Hepatocyte (in vitro differentiated cells): ENCODE measurements around the gene ARMC2. TPM values are rescaled to one million over a fixed set of nuclear protein-coding genes. Genes with fewer than 3 reads are reported as not detected.

Source experiments
- DNase-seq: peaks from one replicate; pipeline ENCODE4 v3.0.0-alpha.2; 2016; ENCODE audit warnings: low spot score
- H2AFZ ChIP-seq: fragments of 200-600 bp; sonication (generic); 2 replicates; pipeline ENCODE4 v1.6.0; 2016; ENCODE audit warnings: antibody characterized with exemption, mild to moderate bottlenecking
- H3K27ac ChIP-seq: fragments of 200-600 bp; sonication (generic); 2 replicates; pipeline ENCODE4 v1.5.1; 2016; ENCODE audit warnings: mild to moderate bottlenecking
- H3K27me3 ChIP-seq: fragments of 200-600 bp; sonication (generic); 2 replicates; pipeline ENCODE4 v1.6.1; 2016
- H3K36me3 ChIP-seq: fragments of 200-600 bp; sonication (generic); replicated peaks from 2 replicates; pipeline ENCODE4 v1.5.1; 2016; ENCODE audit warnings: low read depth; ENCODE audit not compliant: insufficient read depth
- H3K4me1 ChIP-seq: fragments of 200-600 bp; sonication (generic); 2 replicates; pipeline ENCODE4 v1.5.1; 2016; ENCODE audit warnings: mild to moderate bottlenecking, moderate library complexity; ENCODE audit not compliant: insufficient read depth
- H3K4me2 ChIP-seq: fragments of 200-600 bp; sonication (generic); 2 replicates; pipeline ENCODE4 v1.6.0; 2016
- H3K4me3 ChIP-seq: fragments of 200-600 bp; sonication (generic); 2 replicates; pipeline ENCODE4 v1.5.1; 2016; ENCODE audit warnings: mild to moderate bottlenecking
- H3K79me2 ChIP-seq: fragments of 200-600 bp; sonication (generic); 2 replicates; pipeline ENCODE4 v1.6.0; 2017; ENCODE audit warnings: mild to moderate bottlenecking
- H3K9me2 ChIP-seq: fragments of 200-600 bp; sonication (generic); replicated peaks from 2 replicates; pipeline ENCODE4 v1.6.0; 2017; ENCODE audit warnings: mild to moderate bottlenecking; ENCODE audit not compliant: insufficient read depth
- H3K9me3 ChIP-seq: fragments of 200-600 bp; sonication (generic); 2 replicates; pipeline ENCODE4 v1.5.1; 2016; ENCODE audit warnings: low read depth, mild to moderate bottlenecking
- H4K20me1 ChIP-seq: fragments of 200-600 bp; sonication (generic); 2 replicates; pipeline ENCODE4 v1.6.0; 2016; ENCODE audit warnings: mild to moderate bottlenecking; ENCODE audit not compliant: insufficient read depth, poor library complexity, severe bottlenecking
- CTCF ChIP-seq: fragments of 200-600 bp; sonication (generic); IDR thresholded peaks from 2 replicates; pipeline ENCODE4 v1.5.1; 2016; ENCODE audit warnings: antibody characterized with exemption, mild to moderate bottlenecking; ENCODE audit not compliant: poor library complexity
- EZH2 ChIP-seq: fragments of 200-600 bp; sonication (generic); IDR thresholded peaks from 2 replicates; pipeline ENCODE4 v1.6.1; 2016; ENCODE audit warnings: antibody characterized with exemption, mild to moderate bottlenecking, borderline replicate concordance
- EZH2phosphoT487 ChIP-seq: fragments of 200-600 bp; sonication (generic); IDR thresholded peaks from one replicate; pipeline ENCODE4 v1.6.1; 2018; ENCODE audit warnings: antibody characterized with exemption, mild to moderate bottlenecking, low read depth, moderate library complexity; ENCODE audit not compliant: unreplicated experiment, severe bottlenecking
- WGBS: methylation state at CpG from one replicate; pipeline ENCODE4 v1.1.6; 2016; ENCODE audit warnings: low lambda C conversion rate; ENCODE audit errors: missing lambda C conversion rate; 5-methylcytosine and 5-hydroxymethylcytosine counted together
- polyA plus RNA-seq: library from polyadenylated mRNA; unstranded; fragments of >200 nt; fragmentation: Nextera tagmentation; extraction: Ambion mirVana; gene quantifications from 2 replicates; pipeline ENCODE4 v1.2.1, GENCODE V29; 2016
- total RNA-seq: library from RNA; depleted of rRNA; stranded (reverse); fragments of >200 nt; gene quantifications from 2 replicates; pipeline ENCODE4 v1.2.3, GENCODE V29; 2014

The ARMC2 gene
- total and polyA plus RNA-seq, 2 experiments from 2014 or later: 2.8 to 4.8 TPM

- Histone ChIP-seq H3K27ac (no peak overlapping the region), H4K20me1 (no peaks in the 10 kb centered on the region), H3K4me3 (no peak overlapping the region), H2AFZ (no peak overlapping the region), H3K79me2 (no peaks in the 10 kb centered on the region), H3K27me3 (no peaks in the 10 kb centered on the region), H3K4me1 (peaks cover 40% of the 10 kb centered on the region), H3K9me3 (no peaks in the 10 kb centered on the region), H3K4me2 (no peak overlapping the region), H3K36me3 (no peaks in the 10 kb centered on the region), H3K9me2 (no peaks in the 10 kb centered on the region)
- WGBS: 79% methylated on average over 1 of the region's 1 CpG
- DNase-seq: no peak
- TF ChIP-seq EZH2: no peak
- no peak for TF ChIP-seq EZH2phosphoT487
- TF ChIP-seq CTCF: no peak
Measured at GRCh38 chr6:108799791-108800190, 48.4 kb upstream of the ARMC2 start.

GRCh38 chr6:108800427-108800864, 47.8 kb upstream of the ARMC2 start:
- Histone ChIP-seq H3K4me2 (no peak overlapping the region), H2AFZ (no peak overlapping the region), H3K4me3 (no peak overlapping the region), H3K79me2 (no peaks in the 10 kb centered on the region), H3K9me3 (no peaks in the 10 kb centered on the region), H3K4me1 (peaks cover 37% of the 10 kb centered on the region), H3K36me3 (no peaks in the 10 kb centered on the region), H4K20me1 (no peaks in the 10 kb centered on the region), H3K27me3 (no peaks in the 10 kb centered on the region), H3K27ac (no peak overlapping the region), H3K9me2 (no peaks in the 10 kb centered on the region)
- DNase-seq: no peak
- WGBS: 66% methylated on average over 6 of the region's 6 CpGs
- TF ChIP-seq CTCF (no peak), EZH2phosphoT487 (no peak), EZH2 (no peak)

GRCh38 chr6:108801366-108801765, 46.9 kb upstream of the ARMC2 start:
- Histone ChIP-seq H2AFZ (no peak overlapping the region), H3K36me3 (no peaks in the 10 kb centered on the region), H3K4me2 (no peak overlapping the region), H3K79me2 (no peaks in the 10 kb centered on the region), H3K9me3 (no peaks in the 10 kb centered on the region), H4K20me1 (no peaks in the 10 kb centered on the region), H3K9me2 (no peaks in the 10 kb centered on the region), H3K4me3 (no peak overlapping the region), H3K27ac (no peak overlapping the region), H3K4me1 (peaks cover 33% of the 10 kb centered on the region), H3K27me3 (no peaks in the 10 kb centered on the region)
- WGBS: 91% methylated on average over 2 of the region's 2 CpGs
- no peak for DNase-seq
- TF ChIP-seq EZH2: no peak

GRCh38 chr6:108803982-108804490, 44.2 kb upstream of the ARMC2 start:
- Histone ChIP-seq H3K4me1 (peaks cover 15% of the 10 kb centered on the region), H3K4me3 (no peak overlapping the region), H4K20me1 (no peaks in the 10 kb centered on the region), H3K27me3 (no peaks in the 10 kb centered on the region), H3K4me2 (no peak overlapping the region), H3K79me2 (no peaks in the 10 kb centered on the region), H2AFZ (no peak overlapping the region), H3K9me3 (no peaks in the 10 kb centered on the region), H3K9me2 (no peaks in the 10 kb centered on the region), H3K27ac (no peak overlapping the region), H3K36me3 (no peaks in the 10 kb centered on the region)
- TF ChIP-seq EZH2 (no peak), CTCF (no peak), EZH2phosphoT487 (no peak)
- no peak for DNase-seq
- WGBS: 89% methylated on average over 6 of the region's 6 CpGs
